Testis (tissue), 3 donors: ENCODE measurements around the gene ARHGEF4. TPM values are rescaled to one million over a fixed set of nuclear protein-coding genes. Genes with fewer than 3 reads are reported as not detected.
"Not testable (repeated sequence)": the region's sequence is repeated elsewhere in the genome, so short reads cannot be mapped to it uniquely, and the experiment has no call there.

ENCODE experiments used
- DNase-seq: peaks from one replicate; pipeline ENCODE4 v3.0.0-alpha.2; 2019
- H3K27ac ChIP-seq, 2 donors: fragments of 200-600 bp; sonication (generic); one replicate each; pipeline ENCODE4 v1.5.1; 2019
- H3K27me3 ChIP-seq: fragments of 200-600 bp; sonication (generic); one replicate; pipeline ENCODE4 v1.5.1; 2019
- H3K36me3 ChIP-seq: fragments of 200-600 bp; sonication (generic); one replicate; pipeline ENCODE4 v1.5.1; 2017; ENCODE audit warnings: low read depth; ENCODE audit errors: missing control alignments
- H3K4me1 ChIP-seq: fragments of 200-600 bp; sonication (generic); one replicate; pipeline ENCODE4 v1.5.1; 2019
- H3K4me3 ChIP-seq, 2 donors: fragments of 200-600 bp; sonication (generic); one replicate each; pipeline ENCODE4 v1.5.1; 2017 to 2019
- H3K9me3 ChIP-seq: fragments of 200-600 bp; sonication (generic); one replicate; pipeline ENCODE4 v1.5.1; 2017
- POLR2A ChIP-seq: fragments of 450-650 bp; IDR thresholded peaks from one replicate; pipeline ENCODE4 v1.6.1; 2017; ENCODE audit warnings: antibody characterized with exemption, mild to moderate bottlenecking, moderate library complexity
- WGBS, 2 donors: methylation state at CpG; one replicate each; pipeline ENCODE4 v1.1.5; 2018; 5-methylcytosine and 5-hydroxymethylcytosine counted together
- intact Hi-C: fragments of 100-400 bp; cut with DNase I; formaldehyde crosslinking; loops from one replicate; pipeline ENCODE4 v1.15.1; 2023; ENCODE audit warnings: low total_unique reads
- polyA plus RNA-seq: library from polyadenylated mRNA; stranded (reverse); fragments of 350-450 nt; fragmentation: Illumina TruSeq; extraction: RNeasy Lipid Tissue Mini Kit (QIAGEN cat#74804); gene quantifications from one replicate; pipeline ENCODE4 v1.2.3, GENCODE V29; 2014; ENCODE audit warnings: low read depth, low replicate concordance; ENCODE audit not compliant: insufficient read depth
- total RNA-seq, 2 donors: library from RNA; depleted of rRNA; stranded (reverse); fragments of >200 nt; gene quantifications; one replicate each; pipeline ENCODE4 v1.2.3, GENCODE V29; 2016
- TF ChIP-seq, protein P1 (sequence below), 3 experiments: fragments of 450-650 bp in 2 of 3; fragments of 200-600 bp in 1 of 3; sonication (generic) in 1 of 3; IDR thresholded peaks; one replicate each; pipeline ENCODE4 v1.5.1; 2016 to 2019; ENCODE audit warnings: antibody characterized with exemption in 3 of 3, mild to moderate bottlenecking in 2 of 3, moderate library complexity in 1 of 3

Gene ARHGEF4
- total and polyA plus RNA-seq, 3 donors from 2014 or later, result 18.0 to 37.4 (median 36.3) TPM

DNA sequence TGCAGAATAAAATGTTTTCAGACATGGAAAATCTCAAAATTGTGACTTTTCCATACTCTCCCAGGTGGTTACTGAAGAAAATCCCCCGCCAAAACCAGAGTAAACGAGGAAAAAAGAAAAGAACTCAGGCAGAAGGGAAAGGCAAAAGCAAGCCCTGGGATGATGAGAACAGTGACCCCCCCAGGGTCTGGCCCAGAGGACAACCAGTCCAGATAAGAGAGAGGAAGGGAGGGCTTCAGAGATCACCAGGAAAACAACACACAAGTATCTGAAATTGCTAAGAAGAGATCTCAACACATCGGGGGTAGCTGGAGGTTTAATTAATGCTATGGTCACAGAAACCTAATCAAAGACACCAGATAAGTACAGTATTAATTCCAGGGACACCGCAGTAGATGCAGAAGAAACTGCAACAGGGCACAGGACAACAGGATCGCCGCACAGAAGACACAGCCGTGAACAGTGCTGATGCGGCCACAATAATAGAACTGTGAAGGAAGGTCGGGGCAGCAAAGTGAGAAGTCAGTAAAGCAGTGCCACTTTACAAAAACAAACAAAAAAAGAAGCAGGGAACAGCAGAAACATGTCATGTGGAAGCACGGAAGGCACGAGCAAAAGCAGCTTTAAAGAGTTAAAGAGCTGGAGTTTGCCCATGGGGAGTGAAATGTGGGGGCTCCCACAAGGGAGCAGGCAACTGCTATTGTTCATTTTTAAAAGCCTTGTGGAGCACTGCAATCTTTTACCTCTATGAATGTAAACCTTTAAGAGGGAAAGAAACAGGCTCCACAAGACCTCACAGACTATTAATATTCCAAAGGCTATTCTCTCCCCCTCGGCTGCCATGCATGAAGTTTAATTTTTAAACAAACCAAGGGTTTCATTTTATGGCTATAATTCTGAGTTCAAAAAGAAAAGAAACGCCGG, 228.1 kb downstream of the ARHGEF4 start:
- no peaks in the 10 kb centered on the region for H3K27me3 ChIP-seq
- H3K9me3 ChIP-seq, result no peaks in the 10 kb centered on the region
- 48 to 55% methylated on average over 14 of the region's 14 CpGs for WGBS, 2 donors
- TF ChIP-seq, protein P1, sequence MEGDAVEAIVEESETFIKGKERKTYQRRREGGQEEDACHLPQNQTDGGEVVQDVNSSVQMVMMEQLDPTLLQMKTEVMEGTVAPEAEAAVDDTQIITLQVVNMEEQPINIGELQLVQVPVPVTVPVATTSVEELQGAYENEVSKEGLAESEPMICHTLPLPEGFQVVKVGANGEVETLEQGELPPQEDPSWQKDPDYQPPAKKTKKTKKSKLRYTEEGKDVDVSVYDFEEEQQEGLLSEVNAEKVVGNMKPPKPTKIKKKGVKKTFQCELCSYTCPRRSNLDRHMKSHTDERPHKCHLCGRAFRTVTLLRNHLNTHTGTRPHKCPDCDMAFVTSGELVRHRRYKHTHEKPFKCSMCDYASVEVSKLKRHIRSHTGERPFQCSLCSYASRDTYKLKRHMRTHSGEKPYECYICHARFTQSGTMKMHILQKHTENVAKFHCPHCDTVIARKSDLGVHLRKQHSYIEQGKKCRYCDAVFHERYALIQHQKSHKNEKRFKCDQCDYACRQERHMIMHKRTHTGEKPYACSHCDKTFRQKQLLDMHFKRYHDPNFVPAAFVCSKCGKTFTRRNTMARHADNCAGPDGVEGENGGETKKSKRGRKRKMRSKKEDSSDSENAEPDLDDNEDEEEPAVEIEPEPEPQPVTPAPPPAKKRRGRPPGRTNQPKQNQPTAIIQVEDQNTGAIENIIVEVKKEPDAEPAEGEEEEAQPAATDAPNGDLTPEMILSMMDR (IDR thresholded peaks at IDR 0.05), result no peak
- no peak for TF ChIP-seq POLR2A
- DNase-seq, result no peak
- H3K36me3 ChIP-seq, result no peaks in the 10 kb centered on the region
- no peak overlapping the region for H3K27ac ChIP-seq
- H3K4me3 ChIP-seq, result no peak overlapping the region
- intact Hi-C loops, result no loop called here
- peaks cover 25% of the 10 kb centered on the region for H3K4me1 ChIP-seq

DNA sequence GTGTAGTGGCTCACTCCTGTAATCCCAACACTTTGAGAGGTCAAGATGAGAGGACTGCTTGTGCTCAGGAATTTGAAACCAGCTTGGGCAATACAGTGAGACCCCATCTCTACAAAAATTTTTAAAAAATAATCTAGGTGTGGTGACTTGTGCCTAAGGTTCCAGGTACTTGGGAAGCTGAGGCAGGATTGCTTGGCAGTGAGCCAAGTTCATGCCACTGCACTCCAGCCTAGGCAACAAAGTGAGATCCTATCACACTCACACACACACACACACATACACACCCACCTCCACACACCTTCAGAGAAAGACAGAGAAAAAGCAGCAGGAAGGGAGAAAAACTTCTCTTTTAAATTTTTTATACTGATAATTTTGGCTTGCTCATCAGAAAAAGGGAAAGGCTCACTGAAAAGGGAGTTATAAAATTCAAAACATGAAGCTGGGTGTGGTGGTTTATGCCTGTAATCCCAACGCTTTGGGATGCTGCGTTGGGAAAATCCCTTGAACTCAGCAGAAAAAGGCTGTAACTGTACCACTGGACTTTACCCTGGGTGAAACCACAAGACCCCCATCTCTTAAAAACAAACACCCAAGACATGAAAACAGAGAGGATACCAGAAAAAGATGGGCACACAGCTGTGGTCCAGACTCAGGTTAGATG, 230.9 kb downstream of the ARHGEF4 start:
- intact Hi-C loops, result no loop called here
- no peak overlapping the region for H3K27ac ChIP-seq
- no peak for DNase-seq
- H3K36me3 ChIP-seq, result no peaks in the 10 kb centered on the region
- 42 to 54% methylated on average over 2 of the region's 2 CpGs for WGBS, 2 donors
- no peaks in the 10 kb centered on the region for H3K27me3 ChIP-seq
- H3K4me3 ChIP-seq, result no peak overlapping the region
- H3K9me3 ChIP-seq, result no peaks in the 10 kb centered on the region
- peaks cover 11% of the 10 kb centered on the region for H3K4me1 ChIP-seq
- TF ChIP-seq POLR2A, result no peak
- TF ChIP-seq, protein P1 (IDR thresholded peaks at IDR 0.05), result no peak

DNA sequence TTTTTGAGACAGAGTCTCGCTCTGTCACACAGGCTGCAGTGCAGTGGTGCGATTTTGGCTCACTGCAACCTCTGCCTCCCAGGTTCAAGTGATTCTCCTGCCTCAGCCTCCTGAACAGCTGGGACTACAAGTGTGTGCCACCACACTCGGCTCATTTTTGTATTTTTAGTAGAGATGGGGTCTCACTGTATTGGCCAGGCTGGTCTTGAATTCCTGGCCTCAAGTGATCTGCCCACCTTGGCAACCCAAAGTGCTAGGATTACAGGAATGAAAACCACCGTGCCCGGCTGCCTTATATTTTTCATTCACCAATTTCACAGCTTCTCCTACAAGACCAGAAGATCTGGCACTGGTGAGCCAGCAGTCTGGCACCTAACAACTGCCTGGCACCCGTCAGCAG, 231.5 kb downstream of the ARHGEF4 start:
- H3K27me3 ChIP-seq, H3K27ac ChIP-seq, intact Hi-C loops, H3K9me3 ChIP-seq, DNase-seq, H3K36me3 ChIP-seq, H3K4me3 ChIP-seq: not testable (repeated sequence)
- H3K4me1 ChIP-seq, result peaks cover 10% of the 10 kb centered on the region
- 92 to 95% methylated on average over 6 of the region's 6 CpGs for WGBS, 2 donors

DNA sequence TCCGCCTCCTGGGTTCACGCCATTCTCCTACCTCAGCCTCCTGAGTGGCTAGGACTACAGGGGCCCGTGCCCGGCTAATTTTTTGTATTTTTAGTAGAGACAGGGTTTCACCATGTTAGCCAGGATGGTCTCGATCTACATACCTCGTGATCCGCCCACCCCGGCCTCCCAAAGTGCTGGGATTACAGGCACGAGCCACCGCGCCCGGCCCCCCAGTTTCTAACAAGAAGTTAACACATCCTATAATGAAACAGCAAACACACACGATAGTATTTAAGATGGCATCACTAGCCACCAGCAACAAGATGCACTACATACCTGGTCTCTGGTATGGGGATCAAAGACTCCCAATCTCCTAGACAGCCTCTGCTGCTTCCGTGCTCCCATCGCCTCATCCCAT, 238.9 kb downstream of the ARHGEF4 start:
- intact Hi-C loops, H3K9me3 ChIP-seq, H3K36me3 ChIP-seq, DNase-seq, H3K27me3 ChIP-seq, H3K4me3 ChIP-seq: not testable (repeated sequence)
- H3K27ac ChIP-seq, result peak overlapping the region in 1 of 2 donors; percentile 38
- peaks cover 16% of the 10 kb centered on the region for H3K4me1 ChIP-seq
- WGBS, 2 donors, result 95 to 96% methylated on average over 15 of the region's 15 CpGs

DNA sequence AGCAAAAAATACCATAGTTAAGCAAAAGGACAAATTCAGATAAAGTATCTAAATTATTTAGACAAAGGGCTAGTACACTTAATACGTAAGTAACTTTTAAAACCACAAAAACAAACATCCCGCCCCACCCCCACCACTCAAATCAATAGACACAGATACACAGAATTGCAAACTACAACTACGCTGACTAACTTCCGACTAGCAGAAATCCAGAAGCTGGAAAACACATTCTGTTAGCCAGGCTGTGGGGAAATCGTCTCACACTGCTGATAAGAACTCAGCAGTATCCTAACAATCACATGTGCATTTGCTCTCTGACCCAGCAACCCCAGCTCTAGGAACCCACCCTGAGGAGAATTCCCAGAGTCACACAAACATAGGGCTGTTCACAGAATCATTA, 240.0 kb downstream of the ARHGEF4 start:
- 58 to 70% methylated on average over 5 of the region's 5 CpGs for WGBS, 2 donors
- Histone ChIP-seq H3K4me1 (peaks cover 25% of the 10 kb centered on the region), H3K4me3 (no peak overlapping the region), H3K27me3 (no peaks in the 10 kb centered on the region), H3K27ac (peak overlapping the region in 1 of 2 donors; percentile 38), H3K9me3 (no peaks in the 10 kb centered on the region), H3K36me3 (no peaks in the 10 kb centered on the region)
- TF ChIP-seq, protein P1 (IDR thresholded peaks at IDR 0.05), result no peak
- no peak for DNase-seq
- intact Hi-C loops, result no loop called here
